SK-N-SH treated with all-trans-retinoic acid at 6 μM for 48 hours (cell line): ENCODE results near the gene ASTN2.

Experiments
- ARNTL ChIP-seq: fragments of 450-650 bp; formaldehyde crosslinking; IDR thresholded peaks from 2 replicates; pipeline ENCODE4 v1.5.0; 2020; ENCODE audit warnings: low read depth, mild to moderate bottlenecking, moderate library complexity, borderline replicate concordance
- ZFP3 ChIP-seq: fragments of 250-450 bp; sonication (Bioruptor Pico); IDR thresholded peaks from 2 replicates; pipeline ENCODE4 v1.5.0; 2020; ENCODE audit warnings: mild to moderate bottlenecking, moderate library complexity
- TF ChIP-seq, protein P1 (sequence below): fragments of 250-450 bp; sonication (Bioruptor Pico); IDR thresholded peaks from 2 replicates; pipeline ENCODE4 v1.8.0; 2020; ENCODE audit warnings: mild to moderate bottlenecking, moderate library complexity, borderline replicate concordance
- TF ChIP-seq, protein P2 (sequence below): fragments of 250-450 bp; sonication (Bioruptor Pico); IDR thresholded peaks from 2 replicates; pipeline ENCODE4 v1.5.1; 2021; ENCODE audit warnings: mild to moderate bottlenecking, moderate library complexity

DNA sequence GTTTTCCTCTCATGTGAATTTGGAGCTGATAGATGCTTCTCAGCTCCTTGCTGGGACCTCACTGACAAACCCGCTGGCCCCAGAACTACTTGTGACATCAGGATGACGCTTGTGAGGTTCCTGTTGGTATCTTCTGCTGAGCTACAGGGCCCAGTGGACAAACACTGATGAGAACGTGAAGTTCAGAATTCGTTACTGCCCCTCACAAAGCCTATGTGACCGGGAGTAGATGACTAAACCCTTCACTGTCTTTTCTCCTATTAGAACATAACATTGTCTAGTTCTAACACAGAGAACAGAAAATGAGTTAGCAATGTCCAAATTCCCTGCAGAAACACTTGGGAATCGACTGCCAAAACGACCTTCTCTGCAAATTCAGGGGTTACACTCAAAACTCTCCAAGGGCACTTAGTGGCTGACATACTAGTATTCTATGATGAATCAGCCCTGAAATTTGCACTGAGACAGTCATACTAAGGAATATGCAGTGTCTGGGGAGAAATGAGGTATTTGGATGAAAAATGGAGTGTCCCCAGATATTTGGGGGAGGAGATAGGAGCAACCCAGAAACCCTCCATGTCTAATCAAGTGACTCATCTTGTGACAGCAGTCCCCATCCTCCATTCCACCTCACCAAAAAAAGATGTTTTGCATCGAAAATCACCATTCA is 871.0 kb downstream of the ASTN2 start:
- TF ChIP-seq ZFP3 (CRISPR knock-in tag): no peak
- TF ChIP-seq ARNTL (CRISPR knock-in tag): no peak
- TF ChIP-seq, protein P1, sequence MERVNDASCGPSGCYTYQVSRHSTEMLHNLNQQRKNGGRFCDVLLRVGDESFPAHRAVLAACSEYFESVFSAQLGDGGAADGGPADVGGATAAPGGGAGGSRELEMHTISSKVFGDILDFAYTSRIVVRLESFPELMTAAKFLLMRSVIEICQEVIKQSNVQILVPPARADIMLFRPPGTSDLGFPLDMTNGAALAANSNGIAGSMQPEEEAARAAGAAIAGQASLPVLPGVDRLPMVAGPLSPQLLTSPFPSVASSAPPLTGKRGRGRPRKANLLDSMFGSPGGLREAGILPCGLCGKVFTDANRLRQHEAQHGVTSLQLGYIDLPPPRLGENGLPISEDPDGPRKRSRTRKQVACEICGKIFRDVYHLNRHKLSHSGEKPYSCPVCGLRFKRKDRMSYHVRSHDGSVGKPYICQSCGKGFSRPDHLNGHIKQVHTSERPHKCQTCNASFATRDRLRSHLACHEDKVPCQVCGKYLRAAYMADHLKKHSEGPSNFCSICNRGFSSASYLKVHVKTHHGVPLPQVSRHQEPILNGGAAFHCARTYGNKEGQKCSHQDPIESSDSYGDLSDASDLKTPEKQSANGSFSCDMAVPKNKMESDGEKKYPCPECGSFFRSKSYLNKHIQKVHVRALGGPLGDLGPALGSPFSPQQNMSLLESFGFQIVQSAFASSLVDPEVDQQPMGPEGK (CRISPR knock-in tag): no peak
- TF ChIP-seq, protein P2, sequence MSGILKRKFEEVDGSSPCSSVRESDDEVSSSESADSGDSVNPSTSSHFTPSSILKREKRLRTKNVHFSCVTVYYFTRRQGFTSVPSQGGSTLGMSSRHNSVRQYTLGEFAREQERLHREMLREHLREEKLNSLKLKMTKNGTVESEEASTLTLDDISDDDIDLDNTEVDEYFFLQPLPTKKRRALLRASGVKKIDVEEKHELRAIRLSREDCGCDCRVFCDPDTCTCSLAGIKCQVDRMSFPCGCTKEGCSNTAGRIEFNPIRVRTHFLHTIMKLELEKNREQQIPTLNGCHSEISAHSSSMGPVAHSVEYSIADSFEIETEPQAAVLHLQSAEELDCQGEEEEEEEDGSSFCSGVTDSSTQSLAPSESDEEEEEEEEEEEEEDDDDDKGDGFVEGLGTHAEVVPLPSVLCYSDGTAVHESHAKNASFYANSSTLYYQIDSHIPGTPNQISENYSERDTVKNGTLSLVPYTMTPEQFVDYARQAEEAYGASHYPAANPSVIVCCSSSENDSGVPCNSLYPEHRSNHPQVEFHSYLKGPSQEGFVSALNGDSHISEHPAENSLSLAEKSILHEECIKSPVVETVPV (CRISPR knock-in tag): no peak
